ENCODE results near the gene TC2N.

DNA sequence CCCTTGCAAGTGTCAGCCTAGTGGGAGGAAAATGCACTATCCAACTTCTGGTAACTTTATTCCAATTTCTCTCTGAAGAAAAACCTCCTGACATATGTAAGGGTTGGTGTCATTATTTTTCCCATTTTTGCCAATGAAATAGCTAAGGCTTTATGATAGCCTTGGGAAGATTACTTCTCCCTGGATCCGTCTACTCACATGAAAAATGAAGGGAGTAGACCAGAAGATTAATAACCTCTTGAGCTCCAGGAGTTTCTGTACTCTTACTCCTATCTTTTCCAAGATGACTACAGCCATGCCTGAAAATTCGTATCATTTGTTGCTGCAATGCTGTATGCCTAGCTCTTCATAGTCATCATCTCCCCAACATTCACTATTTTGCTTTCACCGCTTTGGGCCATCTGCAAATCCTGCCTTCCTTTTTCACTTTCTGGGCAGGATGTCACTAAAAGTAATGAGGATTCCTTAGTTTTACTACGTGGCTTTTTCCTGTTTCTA is 18.8 kb downstream of the TC2N start:
- no peak for TF ChIP-seq GABPA (IDR thresholded peaks at IDR 0.05 in 1 of 2, conservative IDR thresholded peaks at IDR 0.05 in 1 of 2)
- TF ChIP-seq, protein P1, sequence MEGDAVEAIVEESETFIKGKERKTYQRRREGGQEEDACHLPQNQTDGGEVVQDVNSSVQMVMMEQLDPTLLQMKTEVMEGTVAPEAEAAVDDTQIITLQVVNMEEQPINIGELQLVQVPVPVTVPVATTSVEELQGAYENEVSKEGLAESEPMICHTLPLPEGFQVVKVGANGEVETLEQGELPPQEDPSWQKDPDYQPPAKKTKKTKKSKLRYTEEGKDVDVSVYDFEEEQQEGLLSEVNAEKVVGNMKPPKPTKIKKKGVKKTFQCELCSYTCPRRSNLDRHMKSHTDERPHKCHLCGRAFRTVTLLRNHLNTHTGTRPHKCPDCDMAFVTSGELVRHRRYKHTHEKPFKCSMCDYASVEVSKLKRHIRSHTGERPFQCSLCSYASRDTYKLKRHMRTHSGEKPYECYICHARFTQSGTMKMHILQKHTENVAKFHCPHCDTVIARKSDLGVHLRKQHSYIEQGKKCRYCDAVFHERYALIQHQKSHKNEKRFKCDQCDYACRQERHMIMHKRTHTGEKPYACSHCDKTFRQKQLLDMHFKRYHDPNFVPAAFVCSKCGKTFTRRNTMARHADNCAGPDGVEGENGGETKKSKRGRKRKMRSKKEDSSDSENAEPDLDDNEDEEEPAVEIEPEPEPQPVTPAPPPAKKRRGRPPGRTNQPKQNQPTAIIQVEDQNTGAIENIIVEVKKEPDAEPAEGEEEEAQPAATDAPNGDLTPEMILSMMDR (IDR thresholded peaks at IDR 0.05; ENCODE audit: low read depth, low read length, missing input control), result no peak
- TF ChIP-seq JUND (IDR thresholded peaks at IDR 0.05), result no peak
- TF ChIP-seq, protein P2, sequence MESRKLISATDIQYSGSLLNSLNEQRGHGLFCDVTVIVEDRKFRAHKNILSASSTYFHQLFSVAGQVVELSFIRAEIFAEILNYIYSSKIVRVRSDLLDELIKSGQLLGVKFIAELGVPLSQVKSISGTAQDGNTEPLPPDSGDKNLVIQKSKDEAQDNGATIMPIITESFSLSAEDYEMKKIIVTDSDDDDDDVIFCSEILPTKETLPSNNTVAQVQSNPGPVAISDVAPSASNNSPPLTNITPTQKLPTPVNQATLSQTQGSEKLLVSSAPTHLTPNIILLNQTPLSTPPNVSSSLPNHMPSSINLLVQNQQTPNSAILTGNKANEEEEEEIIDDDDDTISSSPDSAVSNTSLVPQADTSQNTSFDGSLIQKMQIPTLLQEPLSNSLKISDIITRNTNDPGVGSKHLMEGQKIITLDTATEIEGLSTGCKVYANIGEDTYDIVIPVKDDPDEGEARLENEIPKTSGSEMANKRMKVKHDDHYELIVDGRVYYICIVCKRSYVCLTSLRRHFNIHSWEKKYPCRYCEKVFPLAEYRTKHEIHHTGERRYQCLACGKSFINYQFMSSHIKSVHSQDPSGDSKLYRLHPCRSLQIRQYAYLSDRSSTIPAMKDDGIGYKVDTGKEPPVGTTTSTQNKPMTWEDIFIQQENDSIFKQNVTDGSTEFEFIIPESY (IDR thresholded peaks at IDR 0.05), result no peak
